ENCODE data around the gene NHLH1.

Gene NHLH1

DNA sequence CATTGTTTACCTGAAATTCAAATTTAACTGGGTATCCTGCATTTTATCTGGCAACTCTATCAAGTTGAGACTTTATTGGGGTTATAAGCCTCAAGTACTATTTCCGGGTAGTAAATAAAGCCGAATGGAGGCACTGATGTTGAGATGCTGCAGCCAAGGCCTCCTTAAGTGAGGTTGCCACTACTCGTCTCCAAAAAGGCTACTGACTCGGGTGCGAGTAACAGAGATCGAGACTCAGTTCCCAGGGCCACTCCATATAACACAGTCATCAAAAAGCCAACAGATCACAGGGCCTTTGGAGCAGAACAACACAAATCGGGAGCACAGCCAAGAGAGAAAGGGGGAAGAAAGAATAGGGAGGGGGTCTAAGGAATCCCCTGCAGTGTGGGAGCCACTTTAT, 24.3 kb upstream of the NHLH1 start:
- peak overlapping the region; percentile 95 for H2AFZ ChIP-seq (ENCODE audit: low read depth, low read length)
- H3K36me3 ChIP-seq (ENCODE audit: insufficient read depth, low read length), result peaks cover 45% of the 10 kb centered on the region
- H3K27me3 ChIP-seq (ENCODE audit: insufficient read depth, low read length, poor library complexity), result no peaks in the 10 kb centered on the region
- peak overlapping the region; percentile 47 to 89 for H3K4me3 ChIP-seq (ENCODE audit: low read depth in 1 of 2, low read length in 2 of 2)
- H3K79me2 ChIP-seq (ENCODE audit: insufficient read depth, low read length), result peaks cover 66% of the 10 kb centered on the region
- no peaks in the 10 kb centered on the region for H3K9me3 ChIP-seq (ENCODE audit: insufficient read depth, low read length, severe bottlenecking)
- DNase-seq, result no peak
- TF ChIP-seq CTCF (IDR thresholded peaks at IDR 0.05; ENCODE audit: borderline replicate concordance, extremely low read depth, low read length, poor library complexity, severe bottlenecking) (no peak), EZH2 (IDR thresholded peaks at IDR 0.05; ENCODE audit: borderline replicate concordance, low read depth, low read length, severe bottlenecking) (no peak)
- H4K20me1 ChIP-seq (ENCODE audit: insufficient read depth, low read length), result peaks cover 8% of the 10 kb centered on the region; the same call in 1 of the 2 replicates
- H3K27ac ChIP-seq (ENCODE audit: low read length), result peak overlapping the region; percentile 92
- H3K4me2 ChIP-seq (ENCODE audit: insufficient read depth, low read length), result peak overlapping the region; percentile 72
- ATAC-seq (ENCODE audit: insufficient read depth, low read depth), result peak; percentile 5; the same call in 2 of the 3 replicates
- H3K4me1 ChIP-seq (ENCODE audit: insufficient read depth, low read length), result peaks cover 32% of the 10 kb centered on the region
- H3K9ac ChIP-seq (ENCODE audit: low read depth, low read length), result peak overlapping the region; percentile 75

DNA sequence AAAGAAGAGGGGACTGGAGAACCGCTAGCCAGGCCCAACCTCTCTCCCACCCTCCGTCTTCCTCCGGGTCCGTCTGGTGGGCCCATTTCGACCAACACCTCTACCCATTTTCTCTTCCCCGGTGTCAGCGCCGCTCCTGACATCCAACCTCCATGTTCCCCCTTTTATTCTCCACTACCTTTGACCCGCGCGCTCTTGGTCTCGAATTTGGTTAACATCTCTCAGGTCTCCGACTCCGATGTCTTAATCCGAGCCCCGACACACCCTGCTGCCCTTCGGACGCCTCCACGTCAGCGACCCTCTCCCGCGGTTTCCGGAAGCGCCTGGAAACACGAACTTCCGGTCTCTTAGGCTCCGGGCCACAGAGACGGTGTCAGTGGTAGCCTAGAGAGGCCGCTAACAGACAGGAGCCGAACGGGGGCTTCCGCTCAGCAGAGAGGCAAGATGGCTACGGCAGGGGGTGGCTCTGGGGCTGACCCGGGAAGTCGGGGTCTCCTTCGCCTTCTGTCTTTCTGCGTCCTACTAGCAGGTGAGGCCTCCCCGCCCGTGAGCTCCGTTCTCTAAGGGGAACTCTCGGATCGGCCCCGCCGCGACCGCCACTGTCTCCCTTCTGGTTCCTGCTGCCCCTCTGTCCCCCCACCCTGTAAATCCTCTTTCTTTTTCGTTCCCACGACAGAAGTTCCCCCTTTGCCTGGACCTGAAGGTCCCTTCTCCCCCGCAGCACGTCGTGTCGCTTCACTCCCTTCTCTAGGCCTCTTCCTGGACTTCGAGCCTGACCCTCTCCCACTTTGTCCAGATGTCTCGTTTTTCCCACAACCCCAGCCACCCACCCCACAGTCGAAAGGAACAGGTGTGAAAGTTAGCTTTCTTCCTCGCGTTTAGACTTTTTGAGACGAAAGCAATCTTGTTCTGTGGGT, 23.7 kb upstream of the NHLH1 start, which contains the start of the genes COPA and NCSTN:
Gene COPA, minus strand, starts transcription at position 298 of the 917 bp plus-strand sequence. Its CDS starts 80 bp downstream, at position 218.
Gene NCSTN, plus strand, starts transcription at position 431 of the 917 bp plus-strand sequence. Its CDS starts 14 bp downstream, at position 445.
- Histone ChIP-seq H3K79me2 (ENCODE audit: insufficient read depth, low read length) (peaks cover 66% of the 10 kb centered on the region), H3K9ac (ENCODE audit: low read depth, low read length) (peak within 1 kb of the TSS; percentile 75), H3K4me3 (ENCODE audit: low read depth in 1 of 2, low read length in 2 of 2) (peak within 1 kb of the TSS; percentile 47 to 89), H3K36me3 (ENCODE audit: insufficient read depth, low read length) (peaks cover 45% of the 10 kb centered on the region), H3K27ac (ENCODE audit: low read length) (peak within 1 kb of the TSS; percentile 92), H3K27me3 (ENCODE audit: insufficient read depth, low read length, poor library complexity) (no peaks in the 10 kb centered on the region), H3K4me2 (ENCODE audit: insufficient read depth, low read length) (peak within 1 kb of the TSS; percentile 79), H2AFZ (ENCODE audit: low read depth, low read length) (peak within 1 kb of the TSS; percentile 95), H3K9me3 (ENCODE audit: insufficient read depth, low read length, severe bottlenecking) (no peaks in the 10 kb centered on the region), H3K4me1 (ENCODE audit: insufficient read depth, low read length) (peaks cover 32% of the 10 kb centered on the region), H4K20me1 (ENCODE audit: insufficient read depth, low read length) (peaks cover 8% of the 10 kb centered on the region; the same call in 1 of the 2 replicates)
- ATAC-seq (ENCODE audit: insufficient read depth, low read depth) (peak; percentile 100), DNase-seq (peak; percentile 93)
- TF ChIP-seq EZH2 (IDR thresholded peaks at IDR 0.05; ENCODE audit: borderline replicate concordance, low read depth, low read length, severe bottlenecking) (no peak), CTCF (IDR thresholded peaks at IDR 0.05; ENCODE audit: borderline replicate concordance, extremely low read depth, low read length, poor library complexity, severe bottlenecking) (no peak)

DNA sequence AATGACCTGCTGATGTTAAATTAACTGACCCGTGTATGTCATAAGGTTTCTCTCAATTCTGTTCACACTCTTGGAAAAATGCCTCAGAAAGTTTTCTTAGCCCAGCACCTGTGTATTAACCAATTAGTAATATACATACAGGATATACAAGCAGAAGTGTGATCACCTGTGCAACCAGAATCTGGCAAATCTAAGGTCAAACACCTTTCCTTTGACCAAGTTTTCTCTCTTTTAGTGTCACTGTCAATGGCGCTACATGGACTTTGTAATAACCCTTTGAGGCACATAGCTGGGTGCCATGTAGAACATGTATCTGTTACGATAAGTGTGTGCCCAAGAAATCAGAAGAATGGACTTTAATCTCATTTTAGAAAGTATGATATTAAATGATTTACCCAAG, 22.6 kb upstream of the NHLH1 start:
- H3K4me1 ChIP-seq (ENCODE audit: insufficient read depth, low read length), result peaks cover 32% of the 10 kb centered on the region
- no peaks in the 10 kb centered on the region for H3K27me3 ChIP-seq (ENCODE audit: insufficient read depth, low read length, poor library complexity)
- no peaks in the 10 kb centered on the region for H3K9me3 ChIP-seq (ENCODE audit: insufficient read depth, low read length, severe bottlenecking)
- peak overlapping the region; percentile 47 to 89 for H3K4me3 ChIP-seq (ENCODE audit: low read depth in 1 of 2, low read length in 2 of 2)
- H3K9ac ChIP-seq (ENCODE audit: low read depth, low read length), result peak overlapping the region; percentile 75
- H3K4me2 ChIP-seq (ENCODE audit: insufficient read depth, low read length), result peak overlapping the region; percentile 79
- TF ChIP-seq EZH2 (IDR thresholded peaks at IDR 0.05; ENCODE audit: borderline replicate concordance, low read depth, low read length, severe bottlenecking) (no peak), CTCF (IDR thresholded peaks at IDR 0.05; ENCODE audit: borderline replicate concordance, extremely low read depth, low read length, poor library complexity, severe bottlenecking) (no peak)
- peaks cover 8% of the 10 kb centered on the region; the same call in 1 of the 2 replicates for H4K20me1 ChIP-seq (ENCODE audit: insufficient read depth, low read length)
- peak overlapping the region; percentile 92 for H3K27ac ChIP-seq (ENCODE audit: low read length)
- H2AFZ ChIP-seq (ENCODE audit: low read depth, low read length), result 0 out of 2 replicates have a peak overlapping the region, but pooled peaks have one; percentile 95
- H3K36me3 ChIP-seq (ENCODE audit: insufficient read depth, low read length), result peaks cover 44% of the 10 kb centered on the region
- ATAC-seq (ENCODE audit: insufficient read depth, low read depth), result no peak
- no peak for DNase-seq
- H3K79me2 ChIP-seq (ENCODE audit: insufficient read depth, low read length), result peaks cover 58% of the 10 kb centered on the region

Data from DND-41 (cell line).